ENCODE results near the gene TWNK.

The TWNK gene

DNA sequence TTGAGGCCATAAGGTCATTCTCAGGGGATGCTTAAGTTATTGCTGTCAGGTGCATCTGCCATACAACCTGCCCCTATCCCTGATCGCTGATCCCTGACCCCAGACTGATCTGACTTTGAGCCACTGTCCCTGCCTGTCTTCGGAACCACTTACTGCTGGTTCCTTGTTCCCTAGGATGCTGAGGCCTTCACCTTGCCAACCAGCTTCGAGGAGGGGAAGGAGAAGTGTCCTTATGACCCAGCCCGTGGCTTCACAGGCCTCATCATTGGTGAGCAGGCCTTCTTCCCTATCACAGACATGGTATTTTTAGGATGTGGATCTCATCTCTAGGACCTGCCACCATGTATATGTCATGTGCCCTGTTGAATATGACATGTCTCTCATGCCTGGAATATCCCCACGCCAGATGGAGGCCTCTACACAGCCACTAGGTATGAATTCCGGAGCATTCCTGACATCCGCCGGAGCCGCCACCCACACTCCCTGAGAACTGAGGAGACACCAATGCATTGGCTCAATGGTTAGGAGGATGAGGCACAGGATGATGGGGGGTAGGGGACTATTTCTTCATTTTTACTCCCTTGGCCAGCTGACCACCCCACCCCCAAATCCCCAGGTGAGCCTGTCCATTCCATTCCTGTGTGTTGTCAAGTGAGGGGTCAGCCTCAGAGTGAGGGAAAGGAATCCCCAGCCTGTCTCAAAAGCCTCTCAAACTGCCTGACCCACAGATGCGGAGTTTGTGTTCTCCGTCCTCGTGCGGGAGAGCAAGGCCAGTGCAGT lies 9.0 kb upstream of the TWNK start:
- no peak overlapping the region for H3K27ac Mint-ChIP-seq

DNA sequence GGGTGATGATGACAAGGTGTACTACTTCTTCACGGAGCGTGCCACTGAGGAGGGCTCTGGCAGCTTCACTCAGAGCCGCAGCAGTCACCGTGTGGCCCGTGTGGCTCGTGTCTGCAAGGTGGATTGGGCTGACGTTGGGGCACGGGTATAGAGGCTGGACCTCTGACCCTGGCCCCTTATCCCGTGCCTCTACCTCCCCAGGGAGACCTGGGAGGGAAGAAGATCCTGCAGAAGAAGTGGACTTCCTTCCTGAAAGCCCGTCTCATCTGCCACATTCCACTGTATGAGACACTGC lies 8.5 kb upstream of the TWNK start:
- H3K4me1 Mint-ChIP-seq = no peaks in the 10 kb centered on the region
- H3K36me3 Mint-ChIP-seq (ENCODE audit: low read depth) = peaks cover 33% of the 10 kb centered on the region
- no peaks in the 10 kb centered on the region for H3K9me3 Mint-ChIP-seq
- no peaks in the 10 kb centered on the region for H3K27me3 Mint-ChIP-seq (ENCODE audit: low read depth)
- H3K27ac Mint-ChIP-seq = no peak overlapping the region
- TF ChIP-seq, protein P1, sequence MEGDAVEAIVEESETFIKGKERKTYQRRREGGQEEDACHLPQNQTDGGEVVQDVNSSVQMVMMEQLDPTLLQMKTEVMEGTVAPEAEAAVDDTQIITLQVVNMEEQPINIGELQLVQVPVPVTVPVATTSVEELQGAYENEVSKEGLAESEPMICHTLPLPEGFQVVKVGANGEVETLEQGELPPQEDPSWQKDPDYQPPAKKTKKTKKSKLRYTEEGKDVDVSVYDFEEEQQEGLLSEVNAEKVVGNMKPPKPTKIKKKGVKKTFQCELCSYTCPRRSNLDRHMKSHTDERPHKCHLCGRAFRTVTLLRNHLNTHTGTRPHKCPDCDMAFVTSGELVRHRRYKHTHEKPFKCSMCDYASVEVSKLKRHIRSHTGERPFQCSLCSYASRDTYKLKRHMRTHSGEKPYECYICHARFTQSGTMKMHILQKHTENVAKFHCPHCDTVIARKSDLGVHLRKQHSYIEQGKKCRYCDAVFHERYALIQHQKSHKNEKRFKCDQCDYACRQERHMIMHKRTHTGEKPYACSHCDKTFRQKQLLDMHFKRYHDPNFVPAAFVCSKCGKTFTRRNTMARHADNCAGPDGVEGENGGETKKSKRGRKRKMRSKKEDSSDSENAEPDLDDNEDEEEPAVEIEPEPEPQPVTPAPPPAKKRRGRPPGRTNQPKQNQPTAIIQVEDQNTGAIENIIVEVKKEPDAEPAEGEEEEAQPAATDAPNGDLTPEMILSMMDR (IDR thresholded peaks at IDR 0.05; ENCODE audit: unreplicated experiment in 3 of 3) = no peak
- H3K4me3 Mint-ChIP-seq = no peak overlapping the region

More for the DNA sequence above, 9.0 kb upstream of the TWNK start:
- Mint-ChIP-seq H3K27me3 (ENCODE audit: low read depth) (no peaks in the 10 kb centered on the region), H3K4me1 (no peaks in the 10 kb centered on the region), H3K36me3 (ENCODE audit: low read depth) (peaks cover 36% of the 10 kb centered on the region), H3K4me3 (no peak overlapping the region), H3K9me3 (no peaks in the 10 kb centered on the region)
- TF ChIP-seq, protein P1 (IDR thresholded peaks at IDR 0.05; ENCODE audit: unreplicated experiment in 3 of 3) = no peak

DNA sequence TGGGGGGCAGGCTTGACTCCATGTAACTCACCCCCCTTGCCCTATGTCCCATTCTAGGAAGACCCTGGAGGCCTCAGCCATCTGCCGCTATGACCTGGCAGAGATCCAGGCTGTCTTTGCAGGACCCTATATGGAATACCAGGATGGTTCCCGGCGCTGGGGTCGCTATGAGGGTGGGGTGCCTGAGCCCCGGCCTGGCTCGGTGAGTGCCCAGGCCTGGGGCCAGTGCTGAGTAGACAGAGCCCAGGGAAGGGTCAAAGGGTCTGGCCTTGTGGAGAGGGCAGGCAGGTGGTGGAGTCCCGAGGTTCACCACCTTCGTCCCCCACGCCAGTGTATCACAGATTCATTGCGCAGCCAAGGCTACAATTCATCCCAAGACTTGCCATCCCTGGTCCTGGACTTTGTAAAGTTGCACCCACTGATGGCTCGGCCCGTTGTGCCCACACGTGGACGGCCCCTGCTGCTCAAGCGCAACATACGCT lies 7.5 kb upstream of the TWNK start:
- Mint-ChIP-seq H3K4me3 (no peak overlapping the region), H3K27me3 (ENCODE audit: low read depth) (no peaks in the 10 kb centered on the region), H3K9me3 (no peaks in the 10 kb centered on the region), H3K27ac (no peak overlapping the region), H3K36me3 (ENCODE audit: low read depth) (peaks cover 40% of the 10 kb centered on the region), H3K4me1 (no peaks in the 10 kb centered on the region)
- TF ChIP-seq, protein P1 (IDR thresholded peaks at IDR 0.05; ENCODE audit: unreplicated experiment in 3 of 3) = no peak

DNA sequence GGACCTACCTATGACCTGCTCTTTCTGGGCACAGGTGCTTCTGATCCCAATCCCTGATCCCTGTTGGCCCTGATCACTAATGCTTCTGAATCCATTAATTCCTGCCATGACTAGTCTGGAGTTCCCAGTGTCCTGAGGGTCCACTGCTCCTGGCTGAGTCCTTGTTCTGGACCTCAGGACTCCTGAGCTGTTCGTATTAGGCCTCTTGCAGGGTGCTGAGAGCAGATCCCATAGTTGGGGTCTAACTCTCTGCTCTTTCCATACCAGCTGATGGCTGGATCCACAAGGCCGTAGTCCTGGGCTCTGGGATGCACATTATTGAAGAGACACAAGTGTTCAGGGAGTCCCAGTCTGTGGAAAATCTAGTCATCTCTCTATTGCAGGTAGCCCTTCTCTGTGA lies 7.0 kb upstream of the TWNK start:
- Mint-ChIP-seq H3K4me1 (no peaks in the 10 kb centered on the region), H3K27me3 (ENCODE audit: low read depth) (no peaks in the 10 kb centered on the region), H3K9me3 (no peaks in the 10 kb centered on the region), H3K4me3 (no peak overlapping the region), H3K36me3 (ENCODE audit: low read depth) (peaks cover 40% of the 10 kb centered on the region), H3K27ac (no peak overlapping the region)
- TF ChIP-seq, protein P1 (IDR thresholded peaks at IDR 0.05; ENCODE audit: unreplicated experiment in 3 of 3) = no peak

DNA sequence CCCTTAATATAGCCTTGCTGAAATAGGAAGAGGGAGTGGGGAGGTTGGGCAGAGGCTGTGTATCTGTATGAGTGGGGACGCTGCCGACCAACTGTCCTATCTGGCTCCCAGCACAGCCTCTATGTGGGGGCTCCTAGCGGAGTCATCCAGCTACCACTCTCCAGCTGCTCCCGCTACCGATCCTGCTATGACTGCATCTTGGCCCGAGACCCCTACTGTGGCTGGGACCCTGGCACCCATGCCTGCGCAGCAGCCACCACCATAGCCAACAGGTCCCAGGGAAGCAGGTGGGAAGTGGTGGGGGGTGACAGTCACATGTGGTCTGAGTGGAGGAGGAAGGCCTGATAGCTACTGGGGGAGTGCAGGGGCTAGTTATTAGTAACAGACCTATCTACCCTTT lies 6.6 kb upstream of the TWNK start:
- Mint-ChIP-seq H3K27ac (no peak overlapping the region), H3K4me3 (no peak overlapping the region), H3K36me3 (ENCODE audit: low read depth) (peaks cover 40% of the 10 kb centered on the region), H3K4me1 (no peaks in the 10 kb centered on the region), H3K27me3 (ENCODE audit: low read depth) (no peaks in the 10 kb centered on the region), H3K9me3 (no peaks in the 10 kb centered on the region)
- TF ChIP-seq, protein P1 (IDR thresholded peaks at IDR 0.05; ENCODE audit: unreplicated experiment in 3 of 3) = no peak

DNA sequence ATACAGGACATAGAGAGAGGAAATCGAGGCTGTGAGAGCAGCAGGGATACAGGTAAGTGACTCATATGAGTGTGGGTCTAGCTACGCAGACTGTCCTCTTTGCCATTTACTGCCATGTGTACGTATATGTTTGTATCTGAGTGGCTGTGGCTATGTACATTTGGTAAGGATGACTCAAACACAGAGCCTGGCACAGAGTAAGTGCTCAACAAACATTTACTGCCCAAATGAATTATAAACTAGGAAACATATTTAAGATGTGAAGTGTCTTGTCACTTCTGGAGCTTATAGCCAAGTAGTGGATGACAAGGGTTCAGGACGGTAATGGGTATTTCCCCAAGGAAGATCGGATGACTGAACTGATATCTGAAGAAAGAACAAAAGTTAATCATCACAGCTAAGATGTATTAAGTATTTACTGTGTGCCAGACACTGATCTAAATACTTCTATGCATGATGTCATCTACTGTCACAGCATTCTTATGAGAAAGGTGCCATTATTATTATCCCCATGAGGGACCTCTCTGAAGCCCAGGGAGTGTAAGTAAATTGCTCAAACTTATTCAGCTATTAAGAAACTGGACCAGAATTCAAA lies 6.1 kb upstream of the TWNK start:
- no peaks in the 10 kb centered on the region for H3K27me3 Mint-ChIP-seq (ENCODE audit: low read depth)
- no peak overlapping the region for H3K27ac Mint-ChIP-seq
- TF ChIP-seq, protein P1 (IDR thresholded peaks at IDR 0.05; ENCODE audit: unreplicated experiment in 3 of 3) = no peak
- H3K36me3 Mint-ChIP-seq (ENCODE audit: low read depth) = peaks cover 37% of the 10 kb centered on the region
- no peaks in the 10 kb centered on the region for H3K9me3 Mint-ChIP-seq
- H3K4me1 Mint-ChIP-seq = no peaks in the 10 kb centered on the region
- H3K4me3 Mint-ChIP-seq = no peak overlapping the region
